Measurements from ENCODE around the gene TPM4. TPM values are rescaled to one million over a fixed set of nuclear protein-coding genes. Genes with fewer than 3 reads are reported as not detected.

TPM4 gene
- total and polyA plus RNA-seq, 2 donors (not counting 1 experiment from before 2014, with no cell fraction given): 65.4 to 127 TPM

- H3K27me3 ChIP-seq (replicated peaks in 1 of 4; ENCODE audit: control extremely low read depth in 1 of 4, control insufficient read depth in 3 of 4, insufficient read depth in 4 of 4, low read length in 3 of 4): peaks cover 0 to 4% (median 0%) of the 10 kb centered on the region in 4 experiments
- POLR2A ChIA-PET: no interaction called here
- no peaks in the 10 kb centered on the region for H3K27me3 Mint-ChIP-seq
- no peaks in the 10 kb centered on the region for H4K20me1 ChIP-seq (ENCODE audit: control insufficient read depth, insufficient read depth, low read length, poor library complexity, severe bottlenecking)
- no peak overlapping the region for H3K27ac Mint-ChIP-seq
- H3K4me3 ChIP-seq (ENCODE audit: control extremely low read depth in 1 of 5, extremely low read depth in 1 of 5, insufficient read depth in 1 of 5, low read depth in 2 of 5, low read length in 4 of 5): no peak overlapping the region
- H3K4me3 Mint-ChIP-seq: no peak overlapping the region
- intact Hi-C loops (cut with micrococcal nuclease): no loop called here
- H3K79me2 ChIP-seq (ENCODE audit: control insufficient read depth, insufficient read depth, low read length): no peaks in the 10 kb centered on the region
- H3K9ac ChIP-seq (ENCODE audit: low read length): no peak overlapping the region
- H3K9me3 Mint-ChIP-seq (ENCODE audit: insufficient read depth): no peaks in the 10 kb centered on the region
- no peak overlapping the region for H3K27ac ChIP-seq (ENCODE audit: low read length in 2 of 2)
- H3K9me3 ChIP-seq (ENCODE audit: control extremely low read depth in 1 of 3, control insufficient read depth in 2 of 3, insufficient read depth in 1 of 3, low read length in 2 of 3): no peaks in the 10 kb centered on the region
- DNase-seq (no peak), ATAC-seq (ENCODE audit: low read depth) (no peak)
- no peak overlapping the region for H2AFZ ChIP-seq (ENCODE audit: insufficient read depth, low read depth, low read length, poor library complexity, severe bottlenecking)
- no peaks in the 10 kb centered on the region for H3K36me3 ChIP-seq (replicated peaks in 1 of 2; ENCODE audit: control extremely low read depth in 1 of 2, control insufficient read depth in 1 of 2, extremely low read depth in 1 of 2, insufficient read depth in 2 of 2, low read length in 1 of 2)
- peaks cover 10% of the 10 kb centered on the region for H3K4me1 Mint-ChIP-seq
- peaks cover 7 to 8% of the 10 kb centered on the region in 2 donors for H3K4me1 ChIP-seq (ENCODE audit: control insufficient read depth in 2 of 2, insufficient read depth in 2 of 2, low read length in 2 of 2)
- H3K4me2 ChIP-seq (replicated peaks; ENCODE audit: low read depth, low read length, poor library complexity, severe bottlenecking): no peak overlapping the region
- CTCF ChIA-PET: no interaction called here
- TF ChIP-seq EZH2 (IDR thresholded peaks at IDR 0.05; ENCODE audit: borderline replicate concordance, insufficient read depth, low read depth, low read length, poor library complexity, severe bottlenecking) (no peak), CTCF (IDR thresholded peaks at IDR 0.05) (no peak)
- WGBS (ENCODE audit: insufficient coverage): 83% methylated on average over 17 of the region's 17 CpGs
These were observed 38.7 kb upstream of the TPM4 start for GRCh38 chr19:16037424-16038195.

DNA sequence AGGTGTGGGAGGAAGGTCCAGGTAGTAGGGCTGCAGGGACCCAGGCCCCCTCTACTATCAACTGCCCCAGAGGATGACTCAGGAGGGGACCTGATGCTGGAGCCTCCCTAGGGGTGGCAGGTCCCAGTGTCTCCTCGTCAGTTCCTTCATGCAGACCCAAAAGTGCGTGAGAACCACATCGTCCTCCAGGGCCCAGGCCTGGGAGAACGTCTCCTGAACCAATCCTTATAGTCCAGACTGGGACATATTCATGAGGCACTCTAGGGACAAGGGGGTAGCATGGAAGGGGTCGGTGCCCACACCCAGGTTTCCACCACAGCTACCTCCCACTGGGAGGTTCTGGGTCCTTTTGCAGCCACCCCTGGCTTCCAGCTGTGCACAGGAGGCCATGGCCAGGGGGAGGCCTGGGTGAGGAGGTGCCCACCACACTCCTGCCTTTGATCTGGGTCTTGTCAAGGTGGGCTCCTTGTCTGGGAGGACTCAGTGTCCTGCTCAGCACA is 38.0 kb upstream of the TPM4 start:
- no peak overlapping the region for H3K27ac Mint-ChIP-seq
- Histone ChIP-seq H3K9ac (ENCODE audit: low read length) (no peak overlapping the region), H3K4me2 (replicated peaks; ENCODE audit: low read depth, low read length, poor library complexity, severe bottlenecking) (no peak overlapping the region), H3K4me1 (ENCODE audit: control insufficient read depth in 2 of 2, insufficient read depth in 2 of 2, low read length in 2 of 2) (peaks cover 7 to 8% of the 10 kb centered on the region in 2 donors), H4K20me1 (ENCODE audit: control insufficient read depth, insufficient read depth, low read length, poor library complexity, severe bottlenecking) (no peaks in the 10 kb centered on the region), H2AFZ (ENCODE audit: insufficient read depth, low read depth, low read length, poor library complexity, severe bottlenecking) (no peak overlapping the region), H3K79me2 (ENCODE audit: control insufficient read depth, insufficient read depth, low read length) (no peaks in the 10 kb centered on the region), H3K9me3 (ENCODE audit: control extremely low read depth in 1 of 3, control insufficient read depth in 2 of 3, insufficient read depth in 1 of 3, low read length in 2 of 3) (no peaks in the 10 kb centered on the region), H3K4me3 (ENCODE audit: control extremely low read depth in 1 of 5, extremely low read depth in 1 of 5, insufficient read depth in 1 of 5, low read depth in 2 of 5, low read length in 4 of 5) (no peak overlapping the region), H3K36me3 (replicated peaks in 1 of 2; ENCODE audit: control extremely low read depth in 1 of 2, control insufficient read depth in 1 of 2, extremely low read depth in 1 of 2, insufficient read depth in 2 of 2, low read length in 1 of 2) (no peaks in the 10 kb centered on the region), H3K27ac (ENCODE audit: low read length in 2 of 2) (no peak overlapping the region), H3K27me3 (replicated peaks in 1 of 4; ENCODE audit: control extremely low read depth in 1 of 4, control insufficient read depth in 3 of 4, insufficient read depth in 4 of 4, low read length in 3 of 4) (peaks cover 0 to 4% (median 0%) of the 10 kb centered on the region in 4 experiments)
- WGBS (ENCODE audit: insufficient coverage): 87% methylated on average over 4 of the region's 5 CpGs
- intact Hi-C loops (cut with micrococcal nuclease): no loop called here
- peaks cover 10% of the 10 kb centered on the region for H3K4me1 Mint-ChIP-seq
- ChIA-PET POLR2A (no interaction called here), CTCF (no interaction called here)
- no peaks in the 10 kb centered on the region for H3K9me3 Mint-ChIP-seq (ENCODE audit: insufficient read depth)
- no peak for DNase-seq
- no peak for TF ChIP-seq CTCF (IDR thresholded peaks at IDR 0.05)
- H3K27me3 Mint-ChIP-seq: no peaks in the 10 kb centered on the region
- no peak overlapping the region for H3K4me3 Mint-ChIP-seq
- ATAC-seq (ENCODE audit: low read depth): no peak
